Renal pelvis (tissue), 4 donors: ENCODE results near the gene FRMD4A. TPM values are rescaled to one million over a fixed set of nuclear protein-coding genes. Genes with fewer than 3 reads are reported as not detected.
"Not testable (repeated sequence)": the region's sequence is repeated elsewhere in the genome, so short reads cannot be mapped to it uniquely, and the experiment has no call there.

Experiments used
- DNase-seq: peaks from one replicate; pipeline ENCODE4 v3.0.0-alpha.2; 2013
- polyA plus RNA-seq, 3 donors: library from polyadenylated mRNA; unstranded; fragments of 120-200 nt; gene quantifications; one replicate each; pipeline ENCODE4 v1.2.1, GENCODE V29; 2013; ENCODE audit not compliant: insufficient read length in 3 of 3

Gene FRMD4A
- polyA plus RNA-seq, 3 donors, result 84.7 to 99.4 (median 87.2) TPM

GRCh38 chr10:13956826-13957225 lies 373.9 kb downstream of the FRMD4A start:
- DNase-seq, result no peak

- DNase-seq, result no peak
These were observed 375.2 kb downstream of the FRMD4A start for GRCh38 chr10:13955409-13956068.

- not testable (repeated sequence) for DNase-seq
These were observed 376.5 kb downstream of the FRMD4A start for GRCh38 chr10:13954195-13954594.

- DNase-seq, result no peak
These were observed 377.4 kb downstream of the FRMD4A start for GRCh38 chr10:13953371-13953770.

GRCh38 chr10:13950543-13950939 lies 380.2 kb downstream of the FRMD4A start:
- DNase-seq, result no peak

GRCh38 chr10:13949844-13950542 lies 380.7 kb downstream of the FRMD4A start:
- no peak for DNase-seq

- DNase-seq, result no peak
These were observed 384.6 kb downstream of the FRMD4A start for GRCh38 chr10:13946209-13946460.

- DNase-seq, result peak; percentile 91
These were observed 385.1 kb downstream of the FRMD4A start for GRCh38 chr10:13945390-13946208.

GRCh38 chr10:13944823-13945222 lies 385.9 kb downstream of the FRMD4A start:
- DNase-seq, result no peak

GRCh38 chr10:13943735-13944398 lies 386.9 kb downstream of the FRMD4A start:
- DNase-seq, result no peak

- DNase-seq, result no peak
These were observed 388.7 kb downstream of the FRMD4A start for GRCh38 chr10:13942035-13942434.

- DNase-seq, result no peak
These were observed 391.3 kb downstream of the FRMD4A start for GRCh38 chr10:13939391-13939790.

GRCh38 chr10:13938950-13939349 lies 391.8 kb downstream of the FRMD4A start:
- DNase-seq, result no peak

GRCh38 chr10:13936826-13937225 lies 393.9 kb downstream of the FRMD4A start:
- no peak for DNase-seq

GRCh38 chr10:13930120-13930519 lies 400.6 kb downstream of the FRMD4A start:
- DNase-seq, result no peak

GRCh38 chr10:13928451-13928850 lies 402.3 kb downstream of the FRMD4A start:
- no peak for DNase-seq

GRCh38 chr10:13925971-13926780 lies 404.5 kb downstream of the FRMD4A start:
- no peak for DNase-seq

- DNase-seq, result no peak
These were observed 406.5 kb downstream of the FRMD4A start for GRCh38 chr10:13924040-13924725.

GRCh38 chr10:13922586-13922985 lies 408.1 kb downstream of the FRMD4A start:
- no peak for DNase-seq

GRCh38 chr10:13921941-13922340 lies 408.8 kb downstream of the FRMD4A start:
- no peak for DNase-seq

GRCh38 chr10:13921131-13921530 lies 409.6 kb downstream of the FRMD4A start:
- not testable (repeated sequence) for DNase-seq
